ENCODE results near the gene FAM227A. TPM values are rescaled to one million over a fixed set of nuclear protein-coding genes. Genes with fewer than 3 reads are reported as not detected.

Gene FAM227A
- total RNA-seq (2014; rRNA removed; shearing (Covaris generic)), result 1.2 and 1.8 TPM in 2 replicates
- 0.23 and 0.40 TPM in 2 replicates for polyA plus RNA-seq (2015; cell fraction: cytosol; rRNA removed)
- 7.8 and 10.8 TPM in 2 replicates for polyA plus RNA-seq (2015; cell fraction: nucleus; rRNA removed)

DNA sequence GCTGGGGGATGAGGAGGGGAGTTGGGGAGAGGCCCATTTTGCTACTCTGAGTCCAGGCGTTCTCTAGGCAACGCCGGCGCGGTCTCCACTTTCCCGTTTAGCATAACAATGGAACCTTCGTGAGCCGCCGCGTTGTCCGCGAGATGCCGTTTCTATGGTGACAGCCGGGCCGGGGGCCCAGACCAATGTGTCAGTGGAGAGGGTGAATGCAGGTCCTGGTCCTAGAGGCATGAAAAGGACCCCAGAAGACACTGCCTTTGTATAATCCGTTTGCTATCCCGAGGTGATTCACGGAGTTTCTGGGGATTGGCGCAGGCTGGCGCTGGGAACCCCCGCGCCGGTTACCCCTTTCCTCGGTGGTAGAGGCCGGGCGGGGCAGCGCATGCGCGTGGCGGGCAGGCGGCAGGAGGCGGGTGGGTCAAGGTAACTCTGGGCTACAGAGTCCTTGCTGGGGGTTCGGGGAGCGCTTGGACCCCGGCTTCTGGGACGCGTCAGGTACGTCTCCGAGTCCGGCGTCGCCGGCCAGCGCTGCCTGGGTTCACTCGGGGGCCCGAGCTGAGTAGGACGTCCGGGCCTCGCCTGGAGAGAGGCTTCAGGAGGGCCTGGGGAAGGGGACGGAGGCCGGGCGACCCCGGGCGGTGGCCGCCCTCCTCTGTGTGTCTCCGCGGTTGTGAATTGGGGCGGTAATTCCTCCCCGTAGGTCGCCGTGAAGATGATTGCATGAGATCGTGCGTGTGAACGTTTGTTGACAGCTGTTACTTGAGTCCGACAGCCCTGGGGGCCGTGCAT lies at the start of gene FAM227A, which contains the start of gene CBY1:
Gene FAM227A, minus strand, starts transcription at position 137 of the 789 bp plus-strand sequence. CDS start 6,224 bp downstream, outside the sequence.
Gene CBY1, plus strand, starts transcription at position 383 of the 789 bp plus-strand sequence. CDS start 11,417 bp downstream, outside the sequence.
- DNase-seq (ENCODE audit: low read depth, low spot score), result peak; percentile 88
- in situ Hi-C loops (cut with HindIII; ENCODE audit: low pct_unique_long_range_greater_than_20kb, low sequenced_read_pairs), result no loop called here

DNA sequence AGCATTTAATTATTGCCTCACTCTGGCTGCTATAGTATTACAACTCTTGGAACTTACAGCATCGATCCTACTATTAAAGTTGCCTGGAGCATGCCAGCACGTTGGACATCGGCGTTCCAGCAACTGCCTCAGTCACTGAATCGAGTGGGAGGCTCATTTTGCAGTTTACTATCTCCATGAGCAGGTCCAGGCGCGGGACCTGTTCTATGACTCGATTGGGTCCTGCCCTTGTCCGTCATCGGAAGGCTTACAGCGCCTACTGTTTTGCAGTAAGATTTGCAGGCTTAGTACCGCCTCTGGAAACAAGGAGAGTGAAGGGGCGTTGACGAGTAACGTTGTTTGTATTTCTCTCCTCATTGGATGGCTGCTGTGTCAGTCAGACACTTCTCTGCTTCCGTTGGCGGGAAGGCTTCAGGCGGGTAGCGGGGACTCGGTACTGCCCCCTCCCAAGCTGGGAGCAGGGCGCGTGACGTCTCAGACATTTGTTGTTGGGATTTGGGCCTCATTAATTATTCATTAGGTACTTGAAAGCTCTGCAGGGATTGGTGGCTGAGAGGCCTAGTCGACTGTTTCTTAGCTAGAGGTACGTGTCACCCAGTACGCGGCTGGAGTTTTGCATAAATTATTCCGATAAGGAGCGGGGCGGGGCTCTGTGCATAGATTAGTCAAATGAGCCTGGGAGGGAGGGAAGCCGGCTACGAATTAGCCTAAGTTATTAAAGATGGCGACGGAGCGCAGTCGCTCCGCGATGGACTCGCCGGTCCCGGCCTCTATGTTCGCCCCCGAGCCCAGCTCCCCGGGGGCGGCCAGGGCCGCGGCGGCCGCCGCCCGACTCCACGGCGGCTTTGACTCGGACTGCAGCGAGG lies 49.3 kb upstream of the FAM227A start, which contains the start of gene GTPBP1:
Gene GTPBP1, plus strand, starts transcription at position 710 of the 866 bp plus-strand sequence. Its CDS starts 12 bp downstream, at position 722.
- DNase-seq (ENCODE audit: low read depth, low spot score), result peak; percentile 100
- in situ Hi-C loops (cut with HindIII; ENCODE audit: low pct_unique_long_range_greater_than_20kb, low sequenced_read_pairs), result no loop called here

DNA sequence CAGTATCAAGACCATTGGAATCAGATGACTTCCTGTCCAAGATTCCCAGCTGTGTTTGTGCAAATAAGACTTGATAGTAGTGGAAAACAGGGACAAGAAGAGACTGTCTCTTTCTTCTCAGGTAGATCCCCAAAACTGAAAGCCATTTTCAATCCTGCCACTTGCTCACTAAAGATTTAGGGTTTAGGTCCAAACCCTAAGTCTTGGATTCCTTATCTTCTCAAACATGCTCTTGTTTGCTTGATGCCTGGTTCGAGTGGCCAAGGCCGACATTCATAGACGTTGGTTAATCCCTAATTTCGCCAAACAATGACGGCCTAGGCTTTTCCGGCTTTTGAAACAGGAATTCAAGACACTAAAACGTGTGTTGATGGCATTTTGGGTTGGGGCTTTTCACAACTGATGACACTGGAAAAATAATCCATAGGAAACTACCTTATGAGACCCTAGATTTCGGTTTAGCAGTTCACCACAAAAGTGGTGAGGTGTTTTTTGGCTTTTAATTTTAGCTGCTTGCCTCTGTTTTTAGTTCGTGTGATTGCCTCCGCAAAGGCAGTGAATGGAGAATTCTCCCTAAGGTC lies 48.6 kb upstream of the FAM227A start:
- no peak for DNase-seq (ENCODE audit: low read depth, low spot score)
- in situ Hi-C loops (cut with HindIII; ENCODE audit: low pct_unique_long_range_greater_than_20kb, low sequenced_read_pairs), result no loop called here

DNA sequence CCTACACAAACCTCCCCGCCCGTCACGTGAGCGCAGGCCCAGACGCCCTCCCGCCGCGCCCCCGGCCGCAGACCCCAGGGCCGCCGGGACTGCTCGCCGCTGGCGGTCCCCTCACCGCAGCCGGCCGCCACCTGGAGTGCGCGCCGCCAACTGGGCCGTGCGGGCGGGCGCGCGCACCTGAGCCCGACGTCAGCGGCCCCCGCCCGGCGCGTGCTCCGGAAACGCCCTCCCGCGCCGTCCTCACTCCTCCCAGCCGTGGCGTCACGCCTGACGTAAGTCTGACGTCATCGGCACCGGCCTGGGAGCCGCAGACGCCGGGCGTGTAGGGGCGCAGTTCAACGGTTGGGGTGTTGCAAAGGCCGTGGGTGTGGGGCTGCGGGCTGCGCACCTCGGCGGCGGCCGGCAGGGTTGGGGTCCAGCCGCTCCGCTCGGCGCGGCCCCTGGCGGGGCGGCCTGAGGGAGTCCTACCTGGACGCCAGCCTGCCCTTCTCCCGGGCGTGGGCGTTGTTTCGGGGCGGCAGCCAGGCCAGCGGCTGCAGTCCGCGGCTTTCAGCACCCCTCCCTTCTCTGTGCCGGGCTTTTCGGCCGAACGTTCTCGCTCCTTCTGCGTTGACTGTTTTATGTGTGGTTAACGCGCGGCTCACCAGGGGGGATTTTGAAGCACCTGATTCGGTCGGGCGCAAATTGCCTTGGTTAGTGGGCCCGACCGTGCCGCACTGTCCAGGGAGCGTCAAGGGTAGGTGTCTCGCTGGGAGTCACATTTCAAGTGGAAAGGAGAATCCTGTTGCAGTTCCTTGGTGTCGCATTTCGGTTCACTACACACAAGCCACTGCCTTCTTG lies 44.8 kb upstream of the FAM227A start, which contains the start of gene JOSD1:
Gene JOSD1, minus strand, starts transcription at position 155 of the 840 bp plus-strand sequence. CDS start 956 bp downstream, outside the sequence.
- DNase-seq (ENCODE audit: low read depth, low spot score), result peak; percentile 92
- in situ Hi-C loops (cut with HindIII; ENCODE audit: low pct_unique_long_range_greater_than_20kb, low sequenced_read_pairs), result no loop called here

DNA sequence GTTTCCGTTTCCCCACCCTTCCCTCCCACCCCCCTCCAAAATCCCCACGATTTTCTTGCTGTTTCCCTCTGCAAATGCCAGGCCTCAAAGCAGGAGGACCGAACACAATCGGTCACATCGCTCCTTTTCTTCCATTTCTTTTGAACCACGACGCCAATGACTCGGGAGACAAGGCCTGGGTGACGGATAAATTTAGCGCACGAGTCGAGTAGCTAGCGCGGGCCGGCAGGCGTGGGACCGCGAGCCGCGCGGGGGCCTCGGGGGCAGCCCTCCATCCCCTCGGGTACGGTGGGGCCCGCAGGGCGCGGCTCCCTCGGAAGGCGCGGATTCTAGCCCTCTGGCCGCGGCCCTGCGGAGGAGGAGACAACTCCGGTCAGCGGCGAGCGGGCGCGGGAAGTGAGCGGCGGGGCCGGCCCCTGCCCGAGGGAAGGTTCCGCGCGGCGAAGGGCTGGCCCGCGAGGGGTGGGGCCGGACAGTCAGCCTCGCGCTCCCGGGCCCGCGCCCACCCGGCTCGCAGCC lies 44.1 kb upstream of the FAM227A start:
- DNase-seq (ENCODE audit: low read depth, low spot score), result peak; percentile 67
- in situ Hi-C loops (cut with HindIII; ENCODE audit: low pct_unique_long_range_greater_than_20kb, low sequenced_read_pairs), result no loop called here

DNA sequence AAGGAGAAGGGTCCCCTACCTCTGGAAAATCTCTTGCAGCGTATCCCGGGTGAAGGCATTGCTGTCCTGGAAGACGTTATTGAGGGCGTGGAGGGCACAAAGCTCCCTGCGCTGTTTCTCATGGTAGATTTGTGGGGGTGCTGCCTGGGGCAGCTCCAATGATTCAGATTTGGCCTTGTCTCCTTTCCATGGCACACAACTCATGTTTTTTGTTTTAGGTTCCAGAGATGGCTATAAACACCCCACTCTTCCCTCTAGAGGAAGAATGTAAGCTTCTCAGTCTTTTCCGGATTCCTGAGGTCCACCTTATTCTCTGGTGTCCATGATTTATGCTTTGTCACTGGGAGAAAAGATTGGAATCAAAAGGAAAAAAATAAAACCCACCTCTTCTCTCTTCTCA lies 43.6 kb upstream of the FAM227A start:
- DNase-seq (ENCODE audit: low read depth, low spot score), result no peak

DNA sequence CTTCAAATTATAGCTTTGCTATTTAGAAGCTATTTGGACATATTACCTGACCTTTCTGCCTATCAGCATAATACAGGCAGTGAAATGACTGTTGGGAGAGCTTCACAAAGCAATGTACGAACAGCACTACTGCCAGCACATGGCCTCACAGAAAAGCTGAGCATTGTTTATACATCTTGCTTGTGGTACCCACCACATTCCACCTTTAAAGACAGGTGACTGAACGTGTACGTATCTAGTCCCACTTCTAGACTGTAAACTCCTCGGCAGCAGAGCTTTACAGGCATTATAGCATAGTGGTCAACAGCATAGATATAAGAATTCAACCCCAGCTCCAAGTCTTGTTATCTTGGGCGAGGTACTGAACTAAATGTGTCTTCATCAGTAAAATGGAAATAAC lies 43.0 kb upstream of the FAM227A start:
- in situ Hi-C loops (cut with HindIII; ENCODE audit: low pct_unique_long_range_greater_than_20kb, low sequenced_read_pairs), result no loop called here
- DNase-seq (ENCODE audit: low read depth, low spot score), result no peak

More for the DNA sequence above, 43.6 kb upstream of the FAM227A start:
- in situ Hi-C loops (cut with HindIII; ENCODE audit: low pct_unique_long_range_greater_than_20kb, low sequenced_read_pairs), result no loop called here

DNA sequence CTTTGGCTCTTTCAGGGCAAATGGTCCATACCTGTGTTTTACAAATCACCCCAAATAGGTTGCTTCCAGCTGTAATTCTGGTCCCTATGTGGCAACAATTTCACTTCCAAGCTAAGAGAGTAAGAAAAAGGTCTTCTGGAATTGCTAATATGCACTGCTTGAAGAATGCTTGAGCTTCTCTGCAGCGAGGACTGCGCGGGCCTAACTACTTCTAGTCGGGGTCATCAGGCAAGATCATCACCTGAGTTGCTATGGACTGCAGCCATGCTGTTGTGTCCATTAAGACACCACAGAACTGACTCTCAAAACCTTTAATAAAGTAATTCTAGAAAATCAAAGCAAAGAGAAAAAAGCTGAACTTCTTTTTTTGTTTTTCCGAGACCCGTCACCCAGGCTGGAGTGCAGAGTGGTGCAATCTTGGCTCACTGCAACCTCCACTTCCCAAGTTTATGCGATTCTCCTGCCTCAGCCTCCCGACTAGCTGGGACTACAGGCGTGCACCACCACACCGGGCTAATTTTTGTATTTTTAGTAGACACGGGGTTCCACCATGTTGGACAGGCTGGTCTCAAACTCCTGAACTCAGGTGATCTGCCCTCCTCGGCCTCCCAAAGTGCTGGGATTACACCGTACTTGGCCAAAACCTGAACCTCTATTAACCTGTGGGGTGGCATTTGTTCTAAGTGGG lies 42.4 kb upstream of the FAM227A start:
- in situ Hi-C loops (cut with HindIII; ENCODE audit: low pct_unique_long_range_greater_than_20kb, low sequenced_read_pairs), result no loop called here
- DNase-seq (ENCODE audit: low read depth, low spot score), result no peak

DNA sequence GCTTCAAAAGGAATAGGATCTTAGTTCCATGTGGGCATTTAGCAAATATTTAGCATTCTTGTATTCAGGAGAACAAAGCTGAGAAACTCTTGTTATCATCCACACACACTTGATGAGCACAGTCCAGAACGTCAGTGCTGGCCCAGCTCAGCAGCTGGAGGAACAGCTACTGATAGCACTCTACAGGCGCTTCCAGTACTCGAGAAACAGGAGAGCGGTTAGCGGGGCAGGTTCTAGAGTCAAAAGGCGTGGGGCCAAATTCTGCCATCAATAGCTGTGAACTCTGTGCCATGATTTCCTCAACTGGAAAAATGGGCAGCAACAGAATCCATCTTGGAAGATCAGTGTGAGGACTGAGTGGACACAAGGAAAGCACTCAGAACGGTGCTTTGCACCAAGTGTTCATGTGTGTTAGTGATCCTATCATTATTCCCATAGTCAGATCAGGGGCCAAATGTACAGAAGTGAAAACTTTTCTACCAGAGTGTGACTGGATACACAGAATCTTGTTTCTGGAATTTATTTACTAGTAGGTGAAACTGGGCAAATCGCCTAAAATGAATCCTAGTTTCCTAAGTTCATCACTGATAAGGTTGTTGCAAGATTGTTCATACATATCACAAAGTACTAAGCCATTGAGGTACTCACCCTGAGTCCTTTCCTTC lies 41.4 kb upstream of the FAM227A start:
- no peak for DNase-seq (ENCODE audit: low read depth, low spot score)
- in situ Hi-C loops (cut with HindIII; ENCODE audit: low pct_unique_long_range_greater_than_20kb, low sequenced_read_pairs), result no loop called here

DNA sequence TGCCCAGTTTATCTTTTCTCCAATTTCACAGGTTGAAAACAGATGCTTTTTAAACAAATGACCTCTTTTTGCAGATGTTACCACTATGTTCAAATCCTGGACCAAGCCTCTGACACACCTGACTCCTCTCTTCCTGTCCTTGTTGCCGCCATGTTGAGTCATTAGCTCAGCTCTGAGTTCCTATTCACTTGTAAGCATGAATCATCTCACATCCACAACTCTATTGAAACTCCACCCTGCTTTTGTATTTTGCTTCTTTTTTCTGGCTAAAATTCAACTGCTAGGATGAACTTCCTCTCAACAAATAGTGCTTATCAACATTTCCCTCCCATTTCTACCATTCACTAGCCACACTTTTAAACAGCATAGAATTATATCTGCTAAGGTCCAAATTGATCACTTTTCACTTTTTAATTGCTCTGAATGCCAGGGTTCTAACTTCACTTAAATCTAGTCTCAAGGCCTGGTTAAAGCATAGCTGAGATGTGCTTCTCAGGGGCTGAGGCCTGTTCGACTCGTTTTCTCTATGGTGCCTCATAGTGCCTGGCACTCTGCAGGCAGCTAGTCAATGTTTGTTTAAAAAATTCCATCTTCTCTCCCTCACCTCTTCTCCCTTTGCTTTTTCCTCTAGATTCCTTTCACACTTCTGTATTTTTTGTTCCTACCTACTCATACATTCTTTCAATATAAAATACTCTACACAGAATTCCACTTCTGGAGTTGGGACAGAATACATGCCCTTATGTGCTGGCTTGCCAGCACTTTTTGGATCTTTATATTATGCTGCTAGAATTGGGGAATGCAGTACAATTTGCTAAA lies 40.6 kb upstream of the FAM227A start:
- no peak for DNase-seq (ENCODE audit: low read depth, low spot score)
- in situ Hi-C loops (cut with HindIII; ENCODE audit: low pct_unique_long_range_greater_than_20kb, low sequenced_read_pairs), result no loop called here

DNA sequence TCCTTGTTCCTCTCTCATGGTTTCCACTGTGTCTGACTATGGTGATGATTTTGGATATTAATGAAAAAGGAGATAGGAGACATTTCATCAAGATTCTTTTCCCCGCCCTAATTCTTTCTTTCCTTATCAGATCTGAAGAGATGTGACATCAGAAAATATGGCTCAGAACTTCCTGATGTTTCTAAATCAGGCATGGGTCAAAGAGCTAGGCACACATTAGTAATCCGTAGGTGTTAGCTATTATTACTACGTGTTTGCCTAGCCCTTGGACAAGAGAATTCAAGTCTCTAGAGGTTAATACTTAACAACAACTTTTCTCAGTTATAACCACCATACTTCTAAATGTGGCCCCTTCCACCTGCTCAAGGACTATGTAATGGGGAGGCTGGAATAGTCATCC lies 38.7 kb upstream of the FAM227A start:
- in situ Hi-C loops (cut with HindIII; ENCODE audit: low pct_unique_long_range_greater_than_20kb, low sequenced_read_pairs), result no loop called here
- DNase-seq (ENCODE audit: low read depth, low spot score), result no peak

DNA sequence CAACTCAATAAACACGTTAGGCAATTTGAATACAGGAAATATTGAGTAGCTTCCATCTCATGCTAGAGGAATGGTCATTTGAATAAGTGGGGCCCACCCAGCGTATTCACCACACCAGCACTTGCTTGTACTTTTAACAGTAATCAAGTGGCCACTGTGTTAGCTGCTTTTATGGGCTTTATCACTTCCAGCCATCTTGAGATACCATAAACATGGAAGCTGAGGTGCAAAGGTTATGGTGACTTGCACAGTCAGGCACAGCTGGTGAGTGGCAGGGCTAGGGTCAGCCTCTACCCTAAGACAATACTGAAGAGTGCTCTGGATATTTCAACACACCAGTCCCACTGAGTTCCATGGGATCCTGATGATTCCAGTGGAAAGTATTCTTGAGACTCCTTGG lies 37.9 kb upstream of the FAM227A start:
- DNase-seq (ENCODE audit: low read depth, low spot score), result no peak
- in situ Hi-C loops (cut with HindIII; ENCODE audit: low pct_unique_long_range_greater_than_20kb, low sequenced_read_pairs), result no loop called here

DNA sequence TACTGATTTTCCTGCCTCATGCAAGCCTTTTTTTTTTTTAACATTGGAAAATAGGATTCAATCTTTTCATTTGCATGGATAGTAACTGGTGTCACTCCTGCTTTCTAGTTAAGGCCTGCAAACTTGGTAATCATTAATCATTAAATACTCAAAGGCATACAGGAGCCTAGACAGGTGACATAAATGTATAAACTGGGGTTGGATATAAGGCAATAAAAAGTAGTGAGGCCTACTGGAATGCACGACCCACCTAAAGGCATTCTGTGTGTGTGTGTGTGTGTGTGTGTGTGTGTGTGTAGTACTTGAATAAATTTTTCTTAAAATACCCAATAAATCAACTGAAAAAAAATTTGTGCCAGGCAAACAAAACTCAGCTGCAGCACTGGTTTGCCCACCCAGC lies 33.5 kb upstream of the FAM227A start:
- no peak for DNase-seq (ENCODE audit: low read depth, low spot score)
- in situ Hi-C loops (cut with HindIII; ENCODE audit: low pct_unique_long_range_greater_than_20kb, low sequenced_read_pairs), result no loop called here

DNA sequence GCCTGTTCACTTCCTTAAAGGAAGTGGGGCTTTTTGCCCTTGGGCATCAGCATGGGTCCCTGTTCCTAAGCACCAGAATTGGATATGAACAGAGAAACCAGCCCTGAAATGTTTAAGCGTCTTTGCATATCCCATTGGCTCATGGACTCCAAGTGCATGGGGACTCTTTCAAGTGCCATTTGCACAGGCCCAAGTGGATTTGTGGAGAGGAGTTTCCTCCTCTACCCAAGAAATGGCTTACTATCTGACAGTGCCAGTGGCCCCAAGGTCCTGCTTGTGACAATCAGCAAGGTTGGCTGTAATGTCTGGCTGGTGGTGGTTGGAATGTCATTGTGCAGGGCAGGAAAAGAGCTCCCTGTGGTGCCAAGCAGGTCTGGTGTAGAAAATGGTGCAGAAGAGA lies 29.6 kb upstream of the FAM227A start:
- no peak for DNase-seq (ENCODE audit: low read depth, low spot score)
- in situ Hi-C loops (cut with HindIII; ENCODE audit: low pct_unique_long_range_greater_than_20kb, low sequenced_read_pairs), result no loop called here

DNA sequence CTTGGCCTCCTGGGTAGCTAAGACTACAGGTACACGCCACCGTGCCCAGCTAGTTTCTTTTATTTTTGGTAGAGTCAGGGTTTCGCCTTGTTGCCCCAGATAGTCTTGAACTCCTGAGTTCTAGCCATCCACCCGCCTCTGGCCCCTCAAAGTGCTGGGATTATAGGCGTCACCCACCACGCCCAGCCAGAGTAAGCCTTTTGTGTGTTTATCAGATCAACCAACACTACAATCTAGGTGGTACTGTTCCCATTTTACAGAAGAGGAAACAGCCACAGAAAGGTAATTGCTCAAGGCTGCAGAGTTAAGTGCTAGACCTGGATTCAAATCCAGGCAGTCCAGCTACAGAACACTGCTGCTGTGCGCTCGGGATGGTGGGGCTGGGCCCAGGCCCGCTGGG lies 28.7 kb upstream of the FAM227A start:
- in situ Hi-C loops (cut with HindIII; ENCODE audit: low pct_unique_long_range_greater_than_20kb, low sequenced_read_pairs), result no loop called here
- no peak for DNase-seq (ENCODE audit: low read depth, low spot score)

All from SK-MEL-5 (cell line).